HUES48 (cell line): Measurements from ENCODE around the gene TANC1.

Experiments used
- H3K27ac ChIP-seq: one replicate; pipeline ENCODE4 v1.7.0; 2013; ENCODE audit warnings: low read depth, low read length, inconsistent platforms
- H3K27me3 ChIP-seq: 2 replicates; pipeline ENCODE4 v1.6.1; 2013; ENCODE audit warnings: mild to moderate bottlenecking, low read length; ENCODE audit not compliant: control insufficient read depth, insufficient read depth
- H3K36me3 ChIP-seq: 2 replicates; pipeline ENCODE4 v1.6.1; 2013; ENCODE audit warnings: low read length; ENCODE audit not compliant: control insufficient read depth, insufficient read depth
- H3K4me1 ChIP-seq: 2 replicates; pipeline ENCODE4 v1.6.1; 2013; ENCODE audit warnings: mild to moderate bottlenecking, low read length; ENCODE audit not compliant: control insufficient read depth, insufficient read depth
- H3K4me3 ChIP-seq: 2 replicates; pipeline ENCODE4 v1.5.1; 2013; ENCODE audit warnings: mild to moderate bottlenecking, low read depth, low read length
- H3K9ac ChIP-seq: 2 replicates; pipeline ENCODE4 v1.6.1; 2013; ENCODE audit warnings: mild to moderate bottlenecking, low read depth, low read length, moderate library complexity
- H3K9me3 ChIP-seq: 2 replicates; pipeline ENCODE4 v1.6.1; 2013; ENCODE audit warnings: low read length; ENCODE audit not compliant: control insufficient read depth, insufficient read depth

TANC1 gene

GRCh38 chr2:159199761-159200465, 231.5 kb downstream of the TANC1 start:
- no peak overlapping the region for H3K9ac ChIP-seq
- no peaks in the 10 kb centered on the region for H3K27me3 ChIP-seq
- no peak overlapping the region for H3K4me3 ChIP-seq
- no peaks in the 10 kb centered on the region for H3K4me1 ChIP-seq
- H3K36me3 ChIP-seq, result no peaks in the 10 kb centered on the region
- H3K9me3 ChIP-seq, result no peaks in the 10 kb centered on the region
- no peak overlapping the region for H3K27ac ChIP-seq

- Histone ChIP-seq H3K27ac (no peak overlapping the region), H3K27me3 (no peaks in the 10 kb centered on the region), H3K9me3 (no peaks in the 10 kb centered on the region), H3K36me3 (no peaks in the 10 kb centered on the region), H3K4me1 (no peaks in the 10 kb centered on the region), H3K4me3 (no peak overlapping the region), H3K9ac (no peak overlapping the region)
Measured at GRCh38 chr2:159200498-159200897, 232.1 kb downstream of the TANC1 start.

- Histone ChIP-seq H3K4me3 (no peak overlapping the region), H3K9ac (no peak overlapping the region), H3K27me3 (no peaks in the 10 kb centered on the region), H3K36me3 (no peaks in the 10 kb centered on the region), H3K27ac (no peak overlapping the region), H3K4me1 (no peaks in the 10 kb centered on the region), H3K9me3 (no peaks in the 10 kb centered on the region)
Measured at GRCh38 chr2:159201360-159202063, 233.1 kb downstream of the TANC1 start.

- H3K36me3 ChIP-seq, result no peaks in the 10 kb centered on the region
- no peak overlapping the region for H3K4me3 ChIP-seq
- no peak overlapping the region for H3K27ac ChIP-seq
- no peaks in the 10 kb centered on the region for H3K27me3 ChIP-seq
- no peaks in the 10 kb centered on the region for H3K9me3 ChIP-seq
- H3K4me1 ChIP-seq, result no peaks in the 10 kb centered on the region
- H3K9ac ChIP-seq, result no peak overlapping the region
Measured at GRCh38 chr2:159202568-159203071, 234.2 kb downstream of the TANC1 start.

GRCh38 chr2:159204381-159205144, 236.1 kb downstream of the TANC1 start:
- H3K27me3 ChIP-seq, result peaks cover 19% of the 10 kb centered on the region
- no peaks in the 10 kb centered on the region for H3K4me1 ChIP-seq
- no peaks in the 10 kb centered on the region for H3K36me3 ChIP-seq
- H3K9me3 ChIP-seq, result no peaks in the 10 kb centered on the region
- no peak overlapping the region for H3K9ac ChIP-seq
- H3K4me3 ChIP-seq, result no peak overlapping the region
- no peak overlapping the region for H3K27ac ChIP-seq

- Histone ChIP-seq H3K9ac (no peak overlapping the region), H3K4me1 (peaks cover 7% of the 10 kb centered on the region), H3K27ac (no peak overlapping the region), H3K4me3 (no peak overlapping the region), H3K36me3 (no peaks in the 10 kb centered on the region), H3K27me3 (peaks cover 33% of the 10 kb centered on the region), H3K9me3 (no peaks in the 10 kb centered on the region)
Measured at GRCh38 chr2:159206736-159207380, 238.4 kb downstream of the TANC1 start.

GRCh38 chr2:159208438-159208837, 240.0 kb downstream of the TANC1 start:
- H3K36me3 ChIP-seq, result no peaks in the 10 kb centered on the region
- H3K9me3 ChIP-seq, result no peaks in the 10 kb centered on the region
- peaks cover 18% of the 10 kb centered on the region for H3K4me1 ChIP-seq
- H3K27me3 ChIP-seq, result peaks cover 44% of the 10 kb centered on the region
- no peak overlapping the region for H3K4me3 ChIP-seq
- no peak overlapping the region for H3K27ac ChIP-seq
- H3K9ac ChIP-seq, result no peak overlapping the region

GRCh38 chr2:159209341-159210306, 241.2 kb downstream of the TANC1 start:
- no peak overlapping the region for H3K4me3 ChIP-seq
- H3K27me3 ChIP-seq, result peaks cover 55% of the 10 kb centered on the region
- H3K36me3 ChIP-seq, result no peaks in the 10 kb centered on the region
- peaks cover 18% of the 10 kb centered on the region for H3K4me1 ChIP-seq
- no peak overlapping the region for H3K27ac ChIP-seq
- H3K9me3 ChIP-seq, result no peaks in the 10 kb centered on the region
- no peak overlapping the region for H3K9ac ChIP-seq

- Histone ChIP-seq H3K4me1 (peaks cover 18% of the 10 kb centered on the region), H3K27ac (peak overlapping the region; percentile 83), H3K36me3 (no peaks in the 10 kb centered on the region), H3K4me3 (peak overlapping the region; percentile 15), H3K9ac (no peak overlapping the region), H3K27me3 (peaks cover 67% of the 10 kb centered on the region), H3K9me3 (no peaks in the 10 kb centered on the region)
Measured at GRCh38 chr2:159211447-159212396, 243.3 kb downstream of the TANC1 start.
